ENCODE measurements around the gene PPARG. TPM values are rescaled to one million over a fixed set of nuclear protein-coding genes. Genes with fewer than 3 reads are reported as not detected.

The PPARG gene
- total and polyA plus RNA-seq, 2 of the 13 experiments (the other 11 are each of a cell fraction or from before 2014, with no cell fraction given): 13.9 to 58.3 TPM

DNA sequence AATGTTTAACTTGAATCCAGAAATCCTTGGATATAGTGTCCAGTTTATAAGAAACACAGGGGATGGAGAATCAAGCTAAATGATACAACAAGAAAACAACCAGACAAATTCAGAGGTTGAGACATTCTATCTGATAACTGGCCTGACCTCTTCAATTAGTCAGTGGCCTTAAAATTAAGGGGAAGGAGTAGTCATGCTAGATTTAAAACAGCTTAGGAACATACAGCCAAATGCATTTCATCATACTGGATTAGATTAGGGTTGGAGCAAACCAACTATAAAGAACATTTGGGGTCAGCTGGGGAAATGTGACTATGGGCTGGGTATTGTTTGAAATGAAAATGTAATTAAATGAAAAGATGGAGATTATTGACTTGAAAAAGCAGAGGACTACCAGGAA lies 53.3 kb downstream of the PPARG start:
- no peaks in the 10 kb centered on the region for H3K9me3 ChIP-seq (ENCODE audit: low read length)
- FAIRE-seq (no peak), DNase-seq (ENCODE audit: low spot score) (no peak), ATAC-seq (no peak)
- intact Hi-C loops (cut with micrococcal nuclease; ENCODE audit: unreplicated experiment) (no loop called here), in situ Hi-C loops (cut with HindIII; ENCODE audit: extremely low pct_ligation_motif_present, low pct_unique_long_range_greater_than_20kb) (no loop called here)
- H3K4me3 ChIP-seq (replicated peaks in 1 of 3; ENCODE audit: insufficient read depth in 1 of 3, low read depth in 2 of 3, low read length in 3 of 3): no peak overlapping the region
- H3K36me3 ChIP-seq (replicated peaks in 1 of 2; ENCODE audit: control insufficient read depth in 1 of 2, insufficient read depth in 2 of 2, low read length in 2 of 2): no peaks in the 10 kb centered on the region; a peak in 1 of 5 replicates
- ChIA-PET POLR2A (no interaction called here), CTCF (ENCODE audit: low intra/inter-chr PET ratio, low total read pairs) (no interaction called here)
- H3K27me3 ChIP-seq (ENCODE audit: control insufficient read depth in 1 of 2, insufficient read depth in 2 of 2, low read length in 2 of 2): no peaks in the 10 kb centered on the region
- H3K9ac ChIP-seq (ENCODE audit: insufficient read depth, low read depth, low read length): no peak overlapping the region
- no peak overlapping the region for H2AFZ ChIP-seq (ENCODE audit: low read length)
- peaks cover 2% of the 10 kb centered on the region for H3K79me2 ChIP-seq (ENCODE audit: insufficient read depth, low read length)
- no peak for TF ChIP-seq ARNTL (CRISPR knock-in tag; IDR thresholded peaks at IDR 0.05)
- TF ChIP-seq ZNF839 (CRISPR knock-in tag; IDR thresholded peaks at IDR 0.05; ENCODE audit: borderline replicate concordance): no peak
- TF ChIP-seq, protein P1, sequence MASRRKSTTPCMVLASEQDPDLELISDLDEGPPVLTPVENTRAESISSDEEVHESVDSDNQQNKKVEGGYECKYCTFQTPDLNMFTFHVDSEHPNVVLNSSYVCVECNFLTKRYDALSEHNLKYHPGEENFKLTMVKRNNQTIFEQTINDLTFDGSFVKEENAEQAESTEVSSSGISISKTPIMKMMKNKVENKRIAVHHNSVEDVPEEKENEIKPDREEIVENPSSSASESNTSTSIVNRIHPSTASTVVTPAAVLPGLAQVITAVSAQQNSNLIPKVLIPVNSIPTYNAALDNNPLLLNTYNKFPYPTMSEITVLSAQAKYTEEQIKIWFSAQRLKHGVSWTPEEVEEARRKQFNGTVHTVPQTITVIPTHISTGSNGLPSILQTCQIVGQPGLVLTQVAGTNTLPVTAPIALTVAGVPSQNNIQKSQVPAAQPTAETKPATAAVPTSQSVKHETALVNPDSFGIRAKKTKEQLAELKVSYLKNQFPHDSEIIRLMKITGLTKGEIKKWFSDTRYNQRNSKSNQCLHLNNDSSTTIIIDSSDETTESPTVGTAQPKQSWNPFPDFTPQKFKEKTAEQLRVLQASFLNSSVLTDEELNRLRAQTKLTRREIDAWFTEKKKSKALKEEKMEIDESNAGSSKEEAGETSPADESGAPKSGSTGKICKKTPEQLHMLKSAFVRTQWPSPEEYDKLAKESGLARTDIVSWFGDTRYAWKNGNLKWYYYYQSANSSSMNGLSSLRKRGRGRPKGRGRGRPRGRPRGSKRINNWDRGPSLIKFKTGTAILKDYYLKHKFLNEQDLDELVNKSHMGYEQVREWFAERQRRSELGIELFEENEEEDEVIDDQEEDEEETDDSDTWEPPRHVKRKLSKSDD (CRISPR knock-in tag; IDR thresholded peaks at IDR 0.05; ENCODE audit: low read depth): no peak
- TF ChIP-seq, protein P2, sequence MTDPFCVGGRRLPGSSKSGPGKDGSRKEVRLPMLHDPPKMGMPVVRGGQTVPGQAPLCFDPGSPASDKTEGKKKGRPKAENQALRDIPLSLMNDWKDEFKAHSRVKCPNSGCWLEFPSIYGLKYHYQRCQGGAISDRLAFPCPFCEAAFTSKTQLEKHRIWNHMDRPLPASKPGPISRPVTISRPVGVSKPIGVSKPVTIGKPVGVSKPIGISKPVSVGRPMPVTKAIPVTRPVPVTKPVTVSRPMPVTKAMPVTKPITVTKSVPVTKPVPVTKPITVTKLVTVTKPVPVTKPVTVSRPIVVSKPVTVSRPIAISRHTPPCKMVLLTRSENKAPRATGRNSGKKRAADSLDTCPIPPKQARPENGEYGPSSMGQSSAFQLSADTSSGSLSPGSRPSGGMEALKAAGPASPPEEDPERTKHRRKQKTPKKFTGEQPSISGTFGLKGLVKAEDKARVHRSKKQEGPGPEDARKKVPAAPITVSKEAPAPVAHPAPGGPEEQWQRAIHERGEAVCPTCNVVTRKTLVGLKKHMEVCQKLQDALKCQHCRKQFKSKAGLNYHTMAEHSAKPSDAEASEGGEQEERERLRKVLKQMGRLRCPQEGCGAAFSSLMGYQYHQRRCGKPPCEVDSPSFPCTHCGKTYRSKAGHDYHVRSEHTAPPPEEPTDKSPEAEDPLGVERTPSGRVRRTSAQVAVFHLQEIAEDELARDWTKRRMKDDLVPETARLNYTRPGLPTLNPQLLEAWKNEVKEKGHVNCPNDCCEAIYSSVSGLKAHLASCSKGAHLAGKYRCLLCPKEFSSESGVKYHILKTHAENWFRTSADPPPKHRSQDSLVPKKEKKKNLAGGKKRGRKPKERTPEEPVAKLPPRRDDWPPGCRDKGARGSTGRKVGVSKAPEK (CRISPR knock-in tag; IDR thresholded peaks at IDR 0.05; ENCODE audit: borderline replicate concordance): no peak
- TF ChIP-seq ZNF567 (CRISPR knock-in tag; IDR thresholded peaks at IDR 0.05; ENCODE audit: borderline replicate concordance): no peak
- no peak for TF ChIP-seq SNAPC2 (CRISPR knock-in tag; IDR thresholded peaks at IDR 0.05)
- TF ChIP-seq, protein P3, sequence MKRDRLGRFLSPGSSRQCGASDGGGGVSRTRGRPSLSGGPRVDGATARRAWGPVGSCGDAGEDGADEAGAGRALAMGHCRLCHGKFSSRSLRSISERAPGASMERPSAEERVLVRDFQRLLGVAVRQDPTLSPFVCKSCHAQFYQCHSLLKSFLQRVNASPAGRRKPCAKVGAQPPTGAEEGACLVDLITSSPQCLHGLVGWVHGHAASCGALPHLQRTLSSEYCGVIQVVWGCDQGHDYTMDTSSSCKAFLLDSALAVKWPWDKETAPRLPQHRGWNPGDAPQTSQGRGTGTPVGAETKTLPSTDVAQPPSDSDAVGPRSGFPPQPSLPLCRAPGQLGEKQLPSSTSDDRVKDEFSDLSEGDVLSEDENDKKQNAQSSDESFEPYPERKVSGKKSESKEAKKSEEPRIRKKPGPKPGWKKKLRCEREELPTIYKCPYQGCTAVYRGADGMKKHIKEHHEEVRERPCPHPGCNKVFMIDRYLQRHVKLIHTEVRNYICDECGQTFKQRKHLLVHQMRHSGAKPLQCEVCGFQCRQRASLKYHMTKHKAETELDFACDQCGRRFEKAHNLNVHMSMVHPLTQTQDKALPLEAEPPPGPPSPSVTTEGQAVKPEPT (CRISPR knock-in tag; IDR thresholded peaks at IDR 0.05; ENCODE audit: low read depth): no peak
- TF ChIP-seq, protein P4, sequence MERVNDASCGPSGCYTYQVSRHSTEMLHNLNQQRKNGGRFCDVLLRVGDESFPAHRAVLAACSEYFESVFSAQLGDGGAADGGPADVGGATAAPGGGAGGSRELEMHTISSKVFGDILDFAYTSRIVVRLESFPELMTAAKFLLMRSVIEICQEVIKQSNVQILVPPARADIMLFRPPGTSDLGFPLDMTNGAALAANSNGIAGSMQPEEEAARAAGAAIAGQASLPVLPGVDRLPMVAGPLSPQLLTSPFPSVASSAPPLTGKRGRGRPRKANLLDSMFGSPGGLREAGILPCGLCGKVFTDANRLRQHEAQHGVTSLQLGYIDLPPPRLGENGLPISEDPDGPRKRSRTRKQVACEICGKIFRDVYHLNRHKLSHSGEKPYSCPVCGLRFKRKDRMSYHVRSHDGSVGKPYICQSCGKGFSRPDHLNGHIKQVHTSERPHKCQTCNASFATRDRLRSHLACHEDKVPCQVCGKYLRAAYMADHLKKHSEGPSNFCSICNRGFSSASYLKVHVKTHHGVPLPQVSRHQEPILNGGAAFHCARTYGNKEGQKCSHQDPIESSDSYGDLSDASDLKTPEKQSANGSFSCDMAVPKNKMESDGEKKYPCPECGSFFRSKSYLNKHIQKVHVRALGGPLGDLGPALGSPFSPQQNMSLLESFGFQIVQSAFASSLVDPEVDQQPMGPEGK (CRISPR knock-in tag; IDR thresholded peaks at IDR 0.05): no peak
- no peak for TF ChIP-seq ZMAT3 (CRISPR knock-in tag; conservative IDR thresholded peaks at IDR 0.05)
- no peak for TF ChIP-seq NFKBIZ (CRISPR knock-in tag; IDR thresholded peaks at IDR 0.05)
- no peak for TF ChIP-seq ZNF891 (CRISPR knock-in tag; IDR thresholded peaks at IDR 0.05)
- no peak for TF ChIP-seq MYNN (CRISPR knock-in tag; IDR thresholded peaks at IDR 0.05; ENCODE audit: low read depth)
- no TSS peak for BruUV-seq (replicated peaks)
- H3K4me1 ChIP-seq (ENCODE audit: insufficient read depth, low read length): no peaks in the 10 kb centered on the region
- H4K20me1 ChIP-seq (ENCODE audit: insufficient read depth, low read length): no peaks in the 10 kb centered on the region
- no peak overlapping the region for H3K27ac ChIP-seq (ENCODE audit: extremely low read length, insufficient read depth, low read length)
- no peak overlapping the region for H3K4me2 ChIP-seq (ENCODE audit: low read depth, low read length)

Measured in HepG2 (cell line).